Hair follicle dermal papilla cell (primary cell): Measurements from ENCODE around the gene FEV. TPM values are rescaled to one million over a fixed set of nuclear protein-coding genes. Genes with fewer than 3 reads are reported as not detected.

Source experiments
- small RNA-seq: library from RNA; depleted of rRNA; stranded (forward); fragments of <200 nt; gene quantifications from one replicate; pipeline ENCODE3, GENCODE V24; 2012
- total RNA-seq: library from RNA; depleted of rRNA; stranded (reverse); fragments of >200 nt; gene quantifications from 2 replicates; pipeline ENCODE4 v1.2.3, GENCODE V29; 2012

FEV gene
- not detected in 2 replicates for total RNA-seq

GRCh38 chr2:218985021-218985324 lies at the start of gene FEV:
TSS of gene FEV (minus strand) at chr2:218985184. CDS start at chr2:218985075, 109 bp downstream.

GRCh38 chr2:218993345-218994315 lies 8.6 kb upstream of the FEV start, which contains the start of gene CRYBA2:
TSS of gene CRYBA2 (minus strand) at chr2:218993422. CDS start at chr2:218993176, 246 bp downstream.

GRCh38 chr2:218959141-218959731 lies 25.7 kb downstream of the FEV start, which contains the start of gene CDK5R2:
TSS of gene CDK5R2 (plus strand) at chr2:218959666. CDS start at chr2:218959821, 155 bp downstream.

Small RNA genes within 50 kb of the gene (small RNA-seq; reads per million reads assigned to genes)
- gene MIR375 = 1.5 reads per million, percentile 35 among the genes with 10 or more reads in this experiment

Other genes starting within 250 kb of the FEV start
- gene CYP27A1, start 203.0 kb downstream of the FEV start, total RNA-seq = 21.5 and 35.2 TPM in 2 replicates
- 0.16 TPM in 1 of 2 replicates, not detected in the other for gene PRKAG3, start 153.4 kb downstream of the FEV start, total RNA-seq
- gene WNT6, start 125.4 kb downstream of the FEV start, total RNA-seq = not detected in 2 replicates
- gene WNT10A, start 104.3 kb downstream of the FEV start, total RNA-seq = under 0.01 TPM in 1 of 2 replicates, not detected in the other
- under 0.01 TPM in 1 of 2 replicates, not detected in the other for gene CDK5R2, start 25.5 kb downstream of the FEV start, total RNA-seq
- gene CRYBA2, start 8.2 kb upstream of the FEV start, total RNA-seq = not detected in 2 replicates
- gene CFAP65, start 56.3 kb upstream of the FEV start, total RNA-seq = not detected in 2 replicates
- gene IHH, start 75.7 kb upstream of the FEV start, total RNA-seq = 0.12 TPM in 1 of 2 replicates, not detected in the other
- gene NHEJ1, start 175.6 kb upstream of the FEV start, total RNA-seq = 21.1 and 22.2 TPM in 2 replicates
- 0.85 and 1.5 TPM in 2 replicates for gene SLC23A3, start 184.8 kb upstream of the FEV start, total RNA-seq
- 35.7 and 42.0 TPM in 2 replicates for gene CNPPD1, start 191.7 kb upstream of the FEV start, total RNA-seq
- 94.1 and 100 TPM in 2 replicates for gene RETREG2, start 193.1 kb upstream of the FEV start, total RNA-seq
- 22.9 and 31.2 TPM in 2 replicates for gene ZFAND2B, start 221.6 kb upstream of the FEV start, total RNA-seq
- gene ABCB6, start 233.8 kb upstream of the FEV start, total RNA-seq = 23.8 and 27.7 TPM in 2 replicates
- 63.0 and 63.8 TPM in 2 replicates for gene ATG9A, start 244.5 kb upstream of the FEV start, total RNA-seq
- 22.2 and 24.8 TPM in 2 replicates for gene ANKZF1, start 244.6 kb upstream of the FEV start, total RNA-seq